NCI-H2107 treated with DMSO at 0.1 percent for 48 hours (cell line): ENCODE data around the gene ABHD16B.
A peak's percentile ranks its signal among the peaks of the same experiment; 100 is the strongest.

Source experiments
- DNase-seq: peaks from one replicate; lab custom pipeline; 2025; ENCODE audit not compliant: unreplicated experiment; lab: John Stamatoyannopoulos, UW

The ABHD16B gene

DNA sequence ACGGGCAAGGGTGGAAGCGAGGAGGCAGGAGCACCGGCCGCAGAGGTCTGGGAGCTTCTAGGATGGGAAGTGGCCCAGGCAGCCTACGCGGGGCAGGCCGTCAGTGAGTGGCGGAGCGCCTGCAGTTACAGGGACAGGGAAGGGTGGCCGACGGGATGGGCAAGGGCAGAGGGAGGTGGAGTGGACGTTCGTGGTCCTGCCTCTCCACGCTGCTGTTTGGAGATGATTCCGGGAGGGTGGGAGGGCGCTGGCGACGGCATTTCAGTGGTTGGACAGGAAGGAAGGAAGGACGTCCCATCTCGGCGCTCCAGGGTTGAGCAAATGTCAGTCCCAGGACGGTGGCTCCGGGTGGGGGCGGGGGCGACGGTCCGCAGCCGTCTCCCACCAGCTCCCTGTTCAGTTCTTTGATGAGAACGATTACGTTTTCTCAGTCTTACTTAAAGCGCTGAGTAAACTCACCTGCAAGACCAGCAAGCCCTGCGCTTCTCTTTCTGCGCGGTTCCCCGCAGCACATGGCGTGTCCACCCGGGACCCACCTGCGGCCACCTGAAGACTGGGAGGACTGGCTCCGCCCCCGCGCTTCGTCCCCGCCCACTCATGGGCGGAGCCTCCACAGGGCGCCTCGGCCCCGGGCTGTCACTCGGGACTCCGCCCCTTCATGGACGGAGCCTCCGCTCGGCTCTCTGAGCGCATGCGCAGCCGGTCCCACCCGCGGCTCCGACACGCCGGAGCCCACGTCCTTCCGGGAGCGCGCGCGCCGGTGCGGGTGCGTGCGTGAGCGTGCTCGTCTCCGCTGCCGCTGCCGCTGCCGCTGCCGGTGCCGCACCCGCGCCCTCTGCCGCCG, 33.3 kb downstream of the ABHD16B start, which contains the start of gene DNAJC5:
TSS of gene DNAJC5 (plus strand) at position 769 of the 844 bp plus-strand sequence. CDS start 33,220 bp downstream, outside the sequence.
- DNase-seq = peak; percentile 75

DNA sequence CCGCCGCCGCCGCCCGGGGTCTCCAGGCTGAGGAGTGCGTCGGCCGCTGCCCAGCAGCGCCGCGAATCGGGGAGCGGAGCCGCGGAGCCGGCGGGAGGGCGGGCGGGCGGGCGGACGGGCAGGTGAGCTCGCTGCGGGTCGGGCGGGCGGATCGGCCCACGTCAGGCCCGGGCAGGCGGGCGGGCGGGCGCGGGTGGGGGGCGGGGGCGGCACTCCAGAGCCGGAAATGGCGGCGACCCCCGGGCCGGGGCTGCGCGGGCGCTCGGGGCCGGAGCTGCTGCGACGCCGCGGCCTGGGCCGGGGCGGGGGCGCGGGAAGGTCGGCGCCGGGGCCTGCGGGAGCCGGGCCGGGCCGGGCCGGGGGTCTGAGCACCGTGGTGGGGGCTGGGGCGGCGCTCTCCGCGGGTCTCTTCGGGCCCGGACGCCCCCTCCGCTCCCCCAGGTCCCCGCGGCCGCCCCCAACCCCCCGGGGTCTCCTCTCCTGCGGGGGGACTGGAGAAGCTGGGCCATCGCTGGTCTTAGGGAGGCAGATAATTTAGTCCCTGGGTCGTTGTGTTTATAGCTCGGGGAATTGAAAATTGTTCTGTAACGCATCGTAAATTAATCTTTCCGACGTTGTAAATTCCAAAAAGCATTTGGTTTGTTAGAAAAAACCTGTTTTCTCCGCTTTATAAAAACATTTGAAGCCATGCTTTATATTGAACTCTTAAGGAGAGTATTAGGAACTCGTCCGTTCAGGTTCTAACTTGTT, 34.1 kb downstream of the ABHD16B start:
- DNase-seq = no peak

DNA sequence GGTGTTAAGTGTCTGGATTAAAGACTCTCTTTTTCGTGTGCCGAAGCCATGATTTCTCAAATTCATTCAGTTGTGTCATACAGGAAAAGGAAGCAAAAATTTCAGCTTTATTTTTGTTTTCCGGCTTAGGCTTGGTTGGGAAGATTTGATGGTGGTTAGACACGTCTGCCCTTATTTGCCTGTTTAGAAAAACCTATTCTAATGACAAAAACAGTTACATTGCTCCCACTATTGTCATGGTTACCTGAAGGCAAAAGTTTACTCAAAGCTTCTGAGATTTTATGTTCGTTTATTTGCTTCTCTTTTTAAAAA, 34.6 kb downstream of the ABHD16B start:
- no peak for DNase-seq

DNA sequence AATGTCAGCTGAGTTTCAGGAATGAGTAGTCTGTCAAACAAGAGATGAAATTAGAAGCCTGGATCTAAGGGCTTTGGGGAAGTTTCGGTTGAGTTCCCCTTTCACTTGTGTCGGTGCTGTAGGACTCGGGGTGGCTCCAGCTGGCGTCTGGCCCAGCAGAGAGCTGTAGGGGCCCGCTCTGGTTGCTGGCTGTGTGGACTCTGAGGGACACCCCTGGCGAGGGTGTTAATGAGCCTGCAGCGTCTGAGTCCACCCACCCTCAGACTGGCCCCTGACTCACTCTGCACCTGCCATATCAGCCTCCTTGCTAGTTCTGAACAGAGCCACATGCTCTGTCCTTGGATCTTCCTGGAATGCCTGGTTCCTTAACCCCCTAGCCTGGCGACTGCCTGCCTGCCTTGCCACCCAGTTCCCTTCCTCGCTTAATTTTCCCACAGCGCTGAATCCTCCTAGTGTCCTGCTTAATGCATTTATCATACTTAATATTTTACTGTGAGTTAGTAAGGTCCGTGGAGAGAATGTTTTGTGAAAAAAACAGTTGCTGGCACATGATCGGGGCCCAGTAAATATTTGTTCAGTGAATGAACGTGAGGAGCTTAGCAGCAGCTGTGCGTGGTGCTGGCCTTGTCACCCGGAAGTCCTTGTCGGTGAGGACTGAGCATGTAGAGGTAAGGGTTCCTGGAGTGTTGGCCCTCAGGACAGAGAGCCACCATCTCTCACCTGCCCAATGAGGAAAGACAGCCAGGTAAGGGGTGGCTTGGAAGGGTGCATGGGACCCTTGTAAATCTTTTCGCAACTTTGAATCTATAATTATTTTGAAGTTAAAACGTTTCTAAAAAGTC, 35.2 kb downstream of the ABHD16B start:
- DNase-seq = peak; percentile 48

DNA sequence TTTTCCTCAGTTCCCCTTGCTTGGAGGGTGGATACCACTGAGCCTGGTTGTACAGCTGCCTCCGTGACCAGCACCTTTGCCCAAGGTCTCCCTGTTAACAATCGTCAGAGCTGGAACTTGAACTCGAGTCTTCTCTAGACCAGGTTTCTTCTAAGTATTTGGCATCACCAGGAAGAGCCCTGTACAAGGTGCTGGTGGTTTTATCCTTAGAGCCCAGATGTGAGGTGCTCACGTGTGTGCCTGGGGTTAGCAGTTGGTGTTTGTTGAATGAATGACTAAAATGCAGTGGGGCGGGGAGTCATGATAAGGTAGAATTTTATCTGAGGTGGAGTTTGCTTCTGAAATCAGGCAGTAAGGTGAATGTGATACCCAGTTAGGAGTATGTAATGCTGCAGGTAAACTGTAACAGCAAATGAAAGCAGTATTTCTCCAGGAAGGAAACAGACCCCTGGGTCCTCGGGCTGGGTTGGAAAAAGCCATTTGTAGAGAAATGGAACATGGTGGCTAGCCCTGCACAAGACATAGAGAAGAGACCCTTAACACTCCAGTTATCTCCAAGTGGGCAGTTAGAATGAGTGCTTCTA, 36.8 kb downstream of the ABHD16B start:
- DNase-seq = no peak

DNA sequence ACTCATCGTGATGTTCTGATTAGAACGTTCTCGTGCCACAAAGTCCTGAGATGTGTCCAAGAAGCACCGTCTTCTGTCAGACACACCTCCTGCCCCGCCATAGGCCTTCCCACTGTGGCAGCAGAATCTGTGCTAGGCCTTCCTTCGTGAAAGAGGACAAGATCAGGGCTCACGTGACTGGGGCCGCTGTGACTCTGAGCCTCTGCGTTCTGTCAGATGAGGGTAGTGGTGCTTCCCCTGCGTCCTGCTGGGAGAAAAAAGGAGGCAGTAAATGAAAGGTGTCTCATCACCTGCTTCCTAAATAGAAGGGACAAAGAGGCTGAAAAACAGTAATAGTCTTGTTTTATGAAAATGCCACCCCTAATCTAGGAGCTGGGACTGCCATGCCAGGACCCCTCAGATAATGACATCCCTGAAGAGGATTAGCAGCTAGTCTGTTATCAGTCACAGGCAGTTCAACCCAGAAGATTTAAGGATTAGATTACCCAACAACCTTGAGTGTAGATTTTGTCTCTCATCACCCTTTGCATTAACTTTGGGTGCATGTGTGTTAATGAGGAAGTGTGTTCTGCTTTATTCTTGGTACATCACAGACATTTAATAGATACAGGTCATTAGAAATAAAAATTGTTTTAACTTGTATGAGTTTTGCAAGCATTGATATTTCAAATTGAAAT, 37.7 kb downstream of the ABHD16B start:
- DNase-seq = no peak

DNA sequence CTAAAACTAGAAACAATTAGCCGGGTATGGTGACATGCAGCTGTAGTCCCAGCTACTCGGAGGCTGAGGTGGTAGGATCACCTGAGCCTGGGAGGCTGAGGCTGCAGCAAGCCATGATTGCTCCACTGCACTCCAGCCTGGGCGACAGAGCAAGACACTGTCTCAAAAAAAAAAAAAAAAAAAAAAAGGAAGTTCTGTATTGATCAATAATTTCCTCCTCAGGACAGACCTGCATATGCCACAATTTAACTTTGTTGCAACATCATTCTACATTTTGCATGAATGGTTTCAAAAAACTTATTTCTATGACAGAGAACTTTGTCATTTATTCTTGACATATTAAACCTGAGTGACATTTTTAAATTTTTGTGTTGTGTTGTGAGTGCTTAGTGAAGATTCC, 39.1 kb downstream of the ABHD16B start:
- no peak for DNase-seq

DNA sequence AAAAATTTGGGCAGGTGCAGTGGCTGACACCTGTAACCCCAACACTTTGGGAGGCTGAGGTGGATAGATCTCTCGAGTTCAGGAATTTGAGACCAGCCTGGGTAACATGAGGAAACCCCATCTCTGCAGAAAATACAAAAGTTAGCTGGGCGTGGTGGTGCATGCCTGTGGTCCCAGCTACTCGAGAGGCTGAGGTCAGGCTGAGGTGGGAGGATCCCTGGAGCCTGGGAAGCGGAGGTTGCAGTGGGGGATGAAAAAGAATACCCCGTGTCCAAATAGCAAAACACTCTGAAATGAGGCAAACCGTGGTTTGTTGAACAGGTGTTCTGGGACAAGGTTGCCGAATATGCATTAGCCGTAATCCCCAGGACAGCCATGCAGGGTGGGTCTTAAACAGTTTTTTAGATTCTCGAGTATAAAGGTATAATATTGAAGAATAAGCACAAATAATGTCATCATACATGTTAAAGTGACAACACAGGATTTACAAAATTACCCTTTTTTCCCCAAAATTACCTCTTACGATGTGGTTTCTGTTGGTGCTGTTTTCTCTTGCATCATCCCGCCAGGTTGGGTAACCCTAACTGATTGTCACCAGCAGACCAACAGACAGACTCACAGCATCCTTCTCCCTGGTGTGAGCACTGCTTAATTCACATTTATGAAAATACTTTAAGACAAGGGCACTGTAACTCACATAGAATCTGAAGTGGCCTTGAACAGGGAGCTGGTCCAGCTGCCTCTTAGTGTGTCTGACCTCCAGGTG, 42.7 kb downstream of the ABHD16B start:
- no peak for DNase-seq

DNA sequence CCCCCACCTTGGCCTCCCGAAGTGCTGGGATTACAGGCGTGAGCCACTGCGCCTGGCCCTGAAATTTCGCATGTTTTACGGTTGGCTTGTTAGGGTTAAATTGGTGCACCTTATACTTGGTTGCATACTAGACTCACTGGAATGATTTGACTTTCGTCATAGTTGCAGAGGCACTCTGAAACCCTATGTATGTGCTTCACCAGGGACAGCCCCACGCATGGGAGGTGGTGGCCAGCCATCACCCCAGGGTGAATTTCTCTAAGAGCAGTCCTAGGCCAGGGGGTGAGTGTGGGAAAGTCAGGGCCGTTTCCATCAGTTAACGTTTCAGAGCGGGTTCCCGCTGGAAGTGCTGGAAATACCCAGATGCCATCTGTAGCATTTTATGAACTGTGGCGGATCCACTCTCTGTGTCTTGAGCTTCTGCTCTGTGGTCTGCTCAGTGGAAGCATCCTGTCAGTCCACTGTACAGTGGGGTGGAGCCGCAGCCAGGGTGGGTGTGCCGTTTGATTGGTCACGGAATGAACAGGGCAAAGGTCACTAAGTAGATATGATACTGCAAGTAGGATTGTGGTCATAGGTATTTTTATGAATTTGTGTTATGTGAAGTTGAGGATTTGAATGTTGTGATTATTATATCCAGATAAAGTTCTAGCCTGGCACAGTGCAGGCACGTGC, 46.8 kb downstream of the ABHD16B start:
- no peak for DNase-seq

DNA sequence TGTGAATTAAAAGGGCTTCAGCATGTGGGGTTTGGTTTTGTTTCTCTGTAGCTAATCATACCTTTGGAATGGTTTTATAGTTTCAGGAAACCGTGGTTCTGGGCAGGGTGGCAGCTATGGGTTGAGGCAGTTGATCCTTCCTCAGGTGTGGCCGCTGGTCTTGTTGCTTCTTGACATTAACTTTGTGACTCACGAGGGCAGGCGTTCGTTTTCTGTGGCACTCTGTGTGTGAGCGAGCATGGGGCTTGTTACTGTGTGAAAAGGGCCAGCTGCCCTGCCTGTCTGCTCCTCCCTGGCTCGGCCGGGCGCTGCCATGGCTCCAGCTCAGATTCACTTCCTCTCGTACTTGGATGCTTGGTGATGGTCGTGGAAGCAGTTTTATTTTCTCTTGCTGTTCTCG, 49.9 kb downstream of the ABHD16B start:
- no peak for DNase-seq
